Measurements from ENCODE around the gene AHCY.
A peak's percentile ranks its signal among the peaks of the same experiment; 100 is the strongest.

Gene AHCY

DNA sequence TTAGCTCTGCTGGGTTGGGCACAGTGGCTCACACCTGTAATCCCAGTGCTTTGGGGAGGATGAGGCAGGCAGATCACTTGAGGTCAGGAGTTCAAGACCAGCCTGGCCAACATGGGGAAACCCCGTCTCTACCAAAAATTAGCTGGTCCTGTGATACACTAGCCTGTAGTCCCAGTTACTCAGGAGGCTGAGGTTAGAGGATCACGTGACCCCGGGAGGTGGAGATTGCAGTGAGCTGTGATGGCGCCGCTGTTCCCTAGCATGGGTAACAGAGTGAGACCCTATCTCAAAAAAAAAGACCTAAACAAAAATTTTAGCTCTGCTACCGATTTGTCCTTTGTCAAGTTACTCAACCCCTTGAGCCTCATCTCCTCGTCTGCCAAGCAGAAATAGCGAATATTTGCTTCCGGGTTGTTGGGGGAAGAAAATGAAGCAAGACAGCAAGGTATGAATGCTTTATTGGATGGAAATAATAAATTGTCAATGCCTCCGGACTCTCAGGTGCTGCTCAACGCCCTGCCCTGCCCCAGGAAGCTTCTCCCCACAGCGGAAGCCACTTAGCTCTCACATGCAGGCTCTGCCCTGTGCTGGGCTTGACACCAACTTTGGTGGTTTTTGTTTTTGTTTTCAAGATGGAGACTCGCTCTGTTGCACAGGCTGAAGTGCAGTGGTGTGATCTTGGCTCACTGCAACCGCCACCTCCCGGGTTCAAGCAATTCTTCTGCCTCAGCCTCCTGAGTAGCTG lies 35.0 kb upstream of the AHCY start:
- no peaks in the 10 kb centered on the region for H3K36me3 ChIP-seq (replicated peaks; ENCODE audit: low read depth, low read length)
- H3K27me3 ChIP-seq (ENCODE audit: low read depth, low read length): no peaks in the 10 kb centered on the region
- TF ChIP-seq, protein P1, sequence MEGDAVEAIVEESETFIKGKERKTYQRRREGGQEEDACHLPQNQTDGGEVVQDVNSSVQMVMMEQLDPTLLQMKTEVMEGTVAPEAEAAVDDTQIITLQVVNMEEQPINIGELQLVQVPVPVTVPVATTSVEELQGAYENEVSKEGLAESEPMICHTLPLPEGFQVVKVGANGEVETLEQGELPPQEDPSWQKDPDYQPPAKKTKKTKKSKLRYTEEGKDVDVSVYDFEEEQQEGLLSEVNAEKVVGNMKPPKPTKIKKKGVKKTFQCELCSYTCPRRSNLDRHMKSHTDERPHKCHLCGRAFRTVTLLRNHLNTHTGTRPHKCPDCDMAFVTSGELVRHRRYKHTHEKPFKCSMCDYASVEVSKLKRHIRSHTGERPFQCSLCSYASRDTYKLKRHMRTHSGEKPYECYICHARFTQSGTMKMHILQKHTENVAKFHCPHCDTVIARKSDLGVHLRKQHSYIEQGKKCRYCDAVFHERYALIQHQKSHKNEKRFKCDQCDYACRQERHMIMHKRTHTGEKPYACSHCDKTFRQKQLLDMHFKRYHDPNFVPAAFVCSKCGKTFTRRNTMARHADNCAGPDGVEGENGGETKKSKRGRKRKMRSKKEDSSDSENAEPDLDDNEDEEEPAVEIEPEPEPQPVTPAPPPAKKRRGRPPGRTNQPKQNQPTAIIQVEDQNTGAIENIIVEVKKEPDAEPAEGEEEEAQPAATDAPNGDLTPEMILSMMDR (IDR thresholded peaks at IDR 0.05; ENCODE audit: low read depth, low read length): no peak
- no peak for TF ChIP-seq EZH2phosphoT487 (IDR thresholded peaks at IDR 0.05; ENCODE audit: low read depth)
- H2AFZ ChIP-seq (ENCODE audit: low read depth, low read length): peak overlapping the region; percentile 92
- peaks cover 15% of the 10 kb centered on the region for H3K4me1 ChIP-seq (ENCODE audit: low read length)
- H4K20me1 ChIP-seq (ENCODE audit: insufficient read depth, low read length): no peaks in the 10 kb centered on the region
- peak overlapping the region; percentile 56 for H3K9ac ChIP-seq (ENCODE audit: low read length)
- no peaks in the 10 kb centered on the region for H3K79me2 ChIP-seq (ENCODE audit: low read length)
- no peak overlapping the region for H3K27ac ChIP-seq (ENCODE audit: low read length)
- no peaks in the 10 kb centered on the region for H3K9me3 ChIP-seq (ENCODE audit: insufficient read depth, low read length)
- H3K4me2 ChIP-seq (ENCODE audit: low read length): peak overlapping the region; percentile 66
- H3K4me3 ChIP-seq (ENCODE audit: low read length): peak overlapping the region; percentile 77

DNA sequence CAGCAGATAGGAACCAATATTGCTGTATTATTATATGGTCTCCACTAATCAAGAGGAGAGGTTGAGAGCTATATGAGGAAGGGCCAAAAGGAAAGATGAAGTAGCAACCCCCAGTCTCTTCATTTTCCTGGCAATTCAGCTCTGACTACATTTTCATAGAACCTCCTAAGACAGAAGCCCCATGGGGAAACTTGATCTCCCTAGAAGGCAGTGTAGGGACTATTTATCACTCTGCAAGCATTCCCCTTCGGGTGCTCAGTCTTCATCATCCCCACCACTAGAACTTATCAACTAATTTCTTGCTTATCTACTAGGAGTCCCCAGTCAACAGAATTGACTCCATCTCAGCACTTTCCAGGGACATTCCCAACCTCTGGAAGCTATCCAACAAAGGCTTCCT lies 34.4 kb upstream of the AHCY start:
- H3K79me2 ChIP-seq (ENCODE audit: low read length): no peaks in the 10 kb centered on the region
- no peaks in the 10 kb centered on the region for H3K36me3 ChIP-seq (replicated peaks; ENCODE audit: low read depth, low read length)
- no peaks in the 10 kb centered on the region for H3K9me3 ChIP-seq (ENCODE audit: insufficient read depth, low read length)
- H3K4me3 ChIP-seq (ENCODE audit: low read length): peak overlapping the region; percentile 77
- no peaks in the 10 kb centered on the region for H4K20me1 ChIP-seq (ENCODE audit: insufficient read depth, low read length)
- TF ChIP-seq EZH2phosphoT487 (IDR thresholded peaks at IDR 0.05; ENCODE audit: low read depth): no peak
- TF ChIP-seq, protein P1 (IDR thresholded peaks at IDR 0.05; ENCODE audit: low read depth, low read length): no peak
- no peak overlapping the region for H3K27ac ChIP-seq (ENCODE audit: low read length)
- peaks cover 15% of the 10 kb centered on the region for H3K4me1 ChIP-seq (ENCODE audit: low read length)
- H3K9ac ChIP-seq (ENCODE audit: low read length): no peak overlapping the region
- H2AFZ ChIP-seq (ENCODE audit: low read depth, low read length): peak overlapping the region; percentile 92
- no peaks in the 10 kb centered on the region for H3K27me3 ChIP-seq (ENCODE audit: low read depth, low read length)
- H3K4me2 ChIP-seq (ENCODE audit: low read length): peak overlapping the region; percentile 66

DNA sequence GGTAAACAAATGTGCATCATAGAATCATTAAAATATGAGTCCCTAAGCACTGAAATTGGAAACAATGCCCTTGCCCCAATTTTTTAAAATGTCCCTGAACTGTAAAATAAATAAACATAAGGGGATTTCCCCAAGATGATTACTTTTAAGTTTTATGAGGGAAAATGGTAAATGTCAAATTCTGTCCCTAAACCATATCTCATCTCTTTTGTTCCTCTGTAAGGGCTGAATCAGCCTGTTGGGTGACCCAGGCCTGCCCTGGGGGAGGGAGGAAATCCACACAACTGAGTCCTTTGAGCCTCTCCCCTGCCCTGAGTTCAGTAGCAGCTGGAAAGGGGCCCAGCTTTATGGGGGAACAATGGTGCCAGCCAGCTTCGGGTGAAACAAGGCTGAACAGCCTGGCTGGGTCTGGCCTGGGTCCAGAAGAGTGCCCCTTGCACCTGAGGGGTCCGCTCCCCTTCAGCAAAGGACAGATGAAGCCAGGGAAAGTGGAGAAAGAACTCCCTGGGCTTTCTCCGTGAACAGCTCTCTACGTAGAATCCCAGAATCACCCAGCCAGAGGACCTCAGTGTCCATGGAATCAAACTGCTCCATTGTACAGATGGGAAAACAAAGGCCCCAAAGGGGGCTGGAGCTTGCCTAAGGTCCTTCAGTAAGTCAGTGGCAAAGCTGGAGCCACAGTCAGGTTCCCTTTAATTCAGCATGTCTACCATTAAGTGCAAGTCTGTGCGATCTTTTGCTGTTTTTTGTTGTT lies 31.7 kb upstream of the AHCY start:
- no peak overlapping the region for H3K9ac ChIP-seq (ENCODE audit: low read length)

DNA sequence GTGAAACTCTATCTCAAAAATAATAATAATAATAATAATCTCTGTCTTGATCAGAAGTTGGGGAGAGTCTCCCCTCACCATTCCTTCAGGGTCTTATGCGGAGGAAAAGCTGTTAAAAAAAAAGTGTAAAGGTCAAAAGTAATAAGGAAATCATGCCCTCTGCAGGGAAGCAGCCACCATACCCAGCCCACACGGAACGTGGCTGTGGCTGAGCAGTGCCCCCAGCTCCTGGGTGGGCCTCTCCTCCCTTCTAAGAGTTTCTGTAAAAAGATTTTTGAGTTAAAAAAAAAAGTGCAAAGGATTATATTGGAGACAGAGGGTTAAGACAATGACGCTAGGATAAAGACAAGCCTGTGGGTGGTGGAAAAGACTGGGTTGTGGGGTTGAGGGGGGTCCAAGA lies 30.6 kb upstream of the AHCY start:
- H3K27me3 ChIP-seq (ENCODE audit: low read depth, low read length): no peaks in the 10 kb centered on the region
- H3K4me3 ChIP-seq (ENCODE audit: low read length): no peak overlapping the region
- no peaks in the 10 kb centered on the region for H4K20me1 ChIP-seq (ENCODE audit: insufficient read depth, low read length)
- no peak overlapping the region for H3K27ac ChIP-seq (ENCODE audit: low read length)
- no peak overlapping the region for H2AFZ ChIP-seq (ENCODE audit: low read depth, low read length)
- peaks cover 14% of the 10 kb centered on the region for H3K4me1 ChIP-seq (ENCODE audit: low read length)
- no peaks in the 10 kb centered on the region for H3K79me2 ChIP-seq (ENCODE audit: low read length)
- no peak overlapping the region for H3K4me2 ChIP-seq (ENCODE audit: low read length)
- TF ChIP-seq, protein P1 (IDR thresholded peaks at IDR 0.05; ENCODE audit: low read depth, low read length): no peak
- no peak for TF ChIP-seq EZH2phosphoT487 (IDR thresholded peaks at IDR 0.05; ENCODE audit: low read depth)
- no peak overlapping the region for H3K9ac ChIP-seq (ENCODE audit: low read length)
- H3K9me3 ChIP-seq (ENCODE audit: insufficient read depth, low read length): no peaks in the 10 kb centered on the region
- H3K36me3 ChIP-seq (replicated peaks; ENCODE audit: low read depth, low read length): no peaks in the 10 kb centered on the region

More for the DNA sequence above, 31.7 kb upstream of the AHCY start:
- Histone ChIP-seq H3K4me2 (ENCODE audit: low read length) (no peak overlapping the region), H3K4me1 (ENCODE audit: low read length) (peaks cover 15% of the 10 kb centered on the region), H3K27ac (ENCODE audit: low read length) (no peak overlapping the region), H3K9me3 (ENCODE audit: insufficient read depth, low read length) (no peaks in the 10 kb centered on the region), H3K36me3 (replicated peaks; ENCODE audit: low read depth, low read length) (no peaks in the 10 kb centered on the region), H4K20me1 (ENCODE audit: insufficient read depth, low read length) (no peaks in the 10 kb centered on the region), H3K79me2 (ENCODE audit: low read length) (no peaks in the 10 kb centered on the region), H3K27me3 (ENCODE audit: low read depth, low read length) (no peaks in the 10 kb centered on the region), H3K4me3 (ENCODE audit: low read length) (no peak overlapping the region), H2AFZ (ENCODE audit: low read depth, low read length) (no peak overlapping the region)
- TF ChIP-seq, protein P1 (IDR thresholded peaks at IDR 0.05; ENCODE audit: low read depth, low read length): no peak
- TF ChIP-seq EZH2phosphoT487 (IDR thresholded peaks at IDR 0.05; ENCODE audit: low read depth): no peak
